ENCODE measurements around the gene BAIAP2L1. TPM values are rescaled to one million over a fixed set of nuclear protein-coding genes. Genes with fewer than 3 reads are reported as not detected.

Gene BAIAP2L1
- total RNA-seq, 1 donor from 2014 or later = 1.4 TPM

DNA sequence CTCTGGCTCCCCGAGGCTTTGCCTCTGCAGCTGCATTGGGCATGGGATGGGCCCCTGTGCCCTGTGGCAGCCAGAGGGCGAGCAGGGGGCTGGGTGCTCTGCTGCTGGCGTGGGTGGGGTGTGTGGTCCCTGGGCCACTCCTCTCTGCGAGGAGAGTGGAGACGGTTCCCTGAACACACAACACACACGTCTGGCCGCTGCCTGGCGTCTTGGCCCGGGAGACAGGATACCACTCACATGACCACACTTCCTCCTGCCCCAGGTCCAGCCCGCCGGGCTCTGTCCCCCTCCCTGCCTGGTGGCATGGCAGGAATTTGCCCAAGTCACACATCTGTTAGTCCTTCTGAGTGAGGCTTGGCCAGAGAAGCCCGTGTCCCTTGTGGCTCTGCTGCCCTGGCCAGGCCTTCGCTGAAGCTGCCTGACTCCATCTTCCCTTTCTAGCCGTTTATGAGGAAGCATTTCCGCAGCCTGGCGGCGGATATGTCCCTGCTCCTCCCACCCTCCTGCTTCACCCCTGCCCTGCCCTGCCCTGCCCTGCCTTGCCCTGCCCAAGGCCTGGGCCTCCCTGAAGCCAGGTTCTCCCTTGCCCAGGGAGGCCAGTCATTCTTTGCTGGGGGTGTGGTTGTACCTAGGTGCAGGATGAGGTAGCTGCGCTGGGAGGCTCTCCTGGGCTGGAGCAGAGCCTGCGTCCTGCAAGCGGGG lies 116.4 kb downstream of the BAIAP2L1 start:
- intact Hi-C loops (cut with micrococcal nuclease) = loop anchor here (5.0 to 10.0 kb wide), 2 partner anchors 120 to 593 kb away; partner anchors contain the start of genes BAIAP2L1 and TRRAP
- Mint-ChIP-seq H3K9me3 (no peaks in the 10 kb centered on the region), H3K36me3 (ENCODE audit: low read depth) (peaks cover 9% of the 10 kb centered on the region), H3K27me3 (no peaks in the 10 kb centered on the region), H3K4me1 (peaks cover 21% of the 10 kb centered on the region), H3K27ac (no peak overlapping the region), H3K4me3 (peak overlapping the region; percentile 37)
- no peak for DNase-seq

- peak overlapping the region; percentile 37 for H3K4me3 Mint-ChIP-seq
- no peak for DNase-seq
- no peak overlapping the region for H3K27ac Mint-ChIP-seq
- intact Hi-C loops (cut with micrococcal nuclease) = loop anchor here (5.0 to 10.0 kb wide), 2 partner anchors 121 to 593 kb away; partner anchors contain the start of genes BAIAP2L1 and TRRAP
- H3K9me3 Mint-ChIP-seq = no peaks in the 10 kb centered on the region
- H3K27me3 Mint-ChIP-seq = no peaks in the 10 kb centered on the region
- H3K4me1 Mint-ChIP-seq = peaks cover 21% of the 10 kb centered on the region
- H3K36me3 Mint-ChIP-seq (ENCODE audit: low read depth) = peaks cover 9% of the 10 kb centered on the region
Measured at GRCh38 chr7:98283887-98284222, 117.0 kb downstream of the BAIAP2L1 start.

DNA sequence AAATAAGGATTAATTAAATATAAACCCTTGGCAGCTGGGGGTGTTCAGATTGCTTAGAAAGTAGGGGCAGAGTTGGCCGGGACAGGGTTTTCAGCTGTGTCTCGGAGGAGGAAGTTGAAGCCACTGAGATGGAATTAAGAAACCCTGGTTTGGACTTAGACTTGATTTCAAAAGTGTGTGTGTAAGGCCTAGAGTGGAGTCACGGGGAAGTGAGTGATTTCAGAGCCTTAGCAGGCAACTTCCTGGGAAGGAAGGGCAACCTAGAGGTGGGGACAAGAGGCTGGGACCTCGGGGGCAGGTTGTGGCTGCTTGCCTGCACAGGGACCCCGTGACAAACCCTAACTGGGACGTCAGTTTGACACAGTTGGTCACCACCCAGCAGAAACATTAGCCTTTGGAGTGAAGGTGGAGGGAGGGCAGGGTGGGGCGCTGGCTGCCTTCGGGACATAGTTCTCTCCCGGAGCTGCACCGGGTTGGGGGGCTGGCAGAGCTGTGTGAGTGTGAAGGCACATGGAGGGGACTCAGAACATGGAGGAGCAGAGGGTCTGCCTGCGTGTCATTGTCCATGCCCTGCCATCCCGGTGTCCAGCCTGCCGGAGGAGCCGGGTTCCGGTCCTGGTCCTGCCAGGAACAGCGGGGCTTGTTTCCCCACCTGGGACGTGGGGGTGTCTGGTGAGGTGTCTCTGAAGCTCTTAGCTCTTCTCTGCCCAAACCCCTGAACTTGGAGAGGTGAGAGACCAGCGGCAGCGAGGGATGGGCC lies 117.6 kb downstream of the BAIAP2L1 start:
- Mint-ChIP-seq H3K27ac (peak overlapping the region; percentile 41), H3K27me3 (no peaks in the 10 kb centered on the region), H3K36me3 (ENCODE audit: low read depth) (peaks cover 9% of the 10 kb centered on the region), H3K4me1 (peaks cover 19% of the 10 kb centered on the region), H3K9me3 (no peaks in the 10 kb centered on the region), H3K4me3 (peak overlapping the region; percentile 87)
- intact Hi-C loops (cut with micrococcal nuclease) = loop anchor here (5.0 to 10.0 kb wide), 2 partner anchors 121 to 594 kb away; partner anchors contain the start of genes BAIAP2L1 and TRRAP
- no peak for DNase-seq

- H3K27me3 Mint-ChIP-seq = no peaks in the 10 kb centered on the region
- DNase-seq = no peak
- intact Hi-C loops (cut with micrococcal nuclease) = loop anchor here (5.0 to 10.0 kb wide), 2 partner anchors 122 to 595 kb away; partner anchors contain the start of genes BAIAP2L1 and TRRAP
- H3K9me3 Mint-ChIP-seq = no peaks in the 10 kb centered on the region
- peak overlapping the region; percentile 87 for H3K4me3 Mint-ChIP-seq
- peaks cover 9% of the 10 kb centered on the region for H3K36me3 Mint-ChIP-seq (ENCODE audit: low read depth)
- H3K4me1 Mint-ChIP-seq = peaks cover 19% of the 10 kb centered on the region
- H3K27ac Mint-ChIP-seq = peak overlapping the region; percentile 83
Measured at GRCh38 chr7:98282703-98283102, 118.2 kb downstream of the BAIAP2L1 start.

GRCh38 chr7:98281757-98282606 lies 118.9 kb downstream of the BAIAP2L1 start:
- H3K9me3 Mint-ChIP-seq = no peaks in the 10 kb centered on the region
- H3K4me3 Mint-ChIP-seq = peak overlapping the region; percentile 87
- peaks cover 9% of the 10 kb centered on the region for H3K36me3 Mint-ChIP-seq (ENCODE audit: low read depth)
- peak overlapping the region; percentile 83 for H3K27ac Mint-ChIP-seq
- intact Hi-C loops (cut with micrococcal nuclease) = loop anchor here (1.0 to 10.0 kb wide), 5 partner anchors 31 to 595 kb away; partner anchors contain the start of genes ASNS, BAIAP2L1 and TRRAP
- peaks cover 19% of the 10 kb centered on the region for H3K4me1 Mint-ChIP-seq
- no peaks in the 10 kb centered on the region for H3K27me3 Mint-ChIP-seq
- no peak for DNase-seq

GRCh38 chr7:98280791-98281756 lies 119.8 kb downstream of the BAIAP2L1 start, which contains the start of gene BRI3:
Gene BRI3, plus strand, starts transcription at chr7:98281686. Its CDS starts 110 bp downstream, at chr7:98281796.
- peaks cover 19% of the 10 kb centered on the region for H3K4me1 Mint-ChIP-seq
- no peaks in the 10 kb centered on the region for H3K27me3 Mint-ChIP-seq
- intact Hi-C loops (cut with micrococcal nuclease) = loop anchor here (1.0 to 10.0 kb wide), 5 partner anchors 30 to 596 kb away; partner anchors contain the start of genes ASNS, BAIAP2L1 and TRRAP
- peaks cover 8% of the 10 kb centered on the region for H3K36me3 Mint-ChIP-seq (ENCODE audit: low read depth)
- peak; percentile 94 for DNase-seq
- H3K9me3 Mint-ChIP-seq = no peaks in the 10 kb centered on the region
- H3K27ac Mint-ChIP-seq = peak within 1 kb of the TSS; percentile 83
- peak within 1 kb of the TSS; percentile 87 for H3K4me3 Mint-ChIP-seq

DNA sequence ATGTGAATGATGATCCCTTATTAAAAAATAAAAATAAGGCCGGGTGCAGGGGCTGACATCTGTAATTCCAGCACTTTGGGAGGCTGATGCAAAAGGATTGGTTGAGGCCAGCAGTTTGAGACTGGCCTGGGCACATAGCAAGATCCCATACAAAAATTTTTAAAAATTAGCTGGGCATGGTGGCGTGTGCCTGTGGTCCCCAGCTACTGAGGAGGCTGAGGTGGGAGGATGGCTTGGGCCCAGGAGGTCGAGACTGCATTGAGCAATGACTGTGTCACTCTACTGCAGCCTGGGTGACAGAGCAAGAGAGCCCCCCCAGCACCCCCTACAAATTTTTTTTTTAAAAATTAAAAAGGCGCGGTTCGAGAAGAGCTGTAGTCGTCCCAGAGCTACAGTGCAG lies 120.6 kb downstream of the BAIAP2L1 start:
- H3K27ac Mint-ChIP-seq = no peak overlapping the region
- H3K27me3 Mint-ChIP-seq = no peaks in the 10 kb centered on the region
- peak overlapping the region; percentile 84 for H3K4me3 Mint-ChIP-seq
- no peak for DNase-seq
- intact Hi-C loops (cut with micrococcal nuclease) = loop anchor here (2.0 to 10.0 kb wide), 3 partner anchors 77 to 597 kb away; partner anchors contain the start of genes BAIAP2L1 and TRRAP
- peaks cover 8% of the 10 kb centered on the region for H3K36me3 Mint-ChIP-seq (ENCODE audit: low read depth)
- H3K4me1 Mint-ChIP-seq = peaks cover 19% of the 10 kb centered on the region
- no peaks in the 10 kb centered on the region for H3K9me3 Mint-ChIP-seq

DNA sequence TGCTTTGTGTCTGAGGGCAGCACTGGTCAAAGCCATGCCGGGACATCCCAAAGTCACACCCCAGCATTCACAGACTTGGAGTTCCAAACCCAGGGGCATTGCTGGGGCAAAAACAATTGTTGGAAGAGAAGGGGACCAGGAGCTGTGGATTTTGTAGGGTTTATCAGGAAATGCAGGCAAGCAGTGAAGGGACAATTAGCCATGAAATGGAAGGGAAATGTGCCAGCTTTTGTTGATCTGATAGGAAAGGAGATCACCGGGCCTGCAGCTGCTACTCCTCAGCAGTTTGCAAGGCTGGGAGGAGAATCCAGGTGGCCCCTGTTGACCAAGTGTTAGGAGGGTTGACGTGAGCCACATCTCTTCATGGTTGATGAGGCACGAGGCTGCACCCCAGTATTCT lies 122.0 kb downstream of the BAIAP2L1 start:
- peaks cover 13% of the 10 kb centered on the region for H3K4me1 Mint-ChIP-seq
- intact Hi-C loops (cut with micrococcal nuclease) = no loop called here
- no peak overlapping the region for H3K27ac Mint-ChIP-seq
- no peak overlapping the region for H3K4me3 Mint-ChIP-seq
- H3K9me3 Mint-ChIP-seq = no peaks in the 10 kb centered on the region
- H3K36me3 Mint-ChIP-seq (ENCODE audit: low read depth) = peaks cover 6% of the 10 kb centered on the region
- DNase-seq = no peak
- no peaks in the 10 kb centered on the region for H3K27me3 Mint-ChIP-seq

- no peak for DNase-seq
- no peaks in the 10 kb centered on the region for H3K9me3 Mint-ChIP-seq
- no peaks in the 10 kb centered on the region for H3K27me3 Mint-ChIP-seq
- intact Hi-C loops (cut with micrococcal nuclease) = no loop called here
- no peak overlapping the region for H3K27ac Mint-ChIP-seq
- H3K4me1 Mint-ChIP-seq = peaks cover 14% of the 10 kb centered on the region
- H3K36me3 Mint-ChIP-seq (ENCODE audit: low read depth) = peaks cover 6% of the 10 kb centered on the region
- H3K4me3 Mint-ChIP-seq = no peak overlapping the region
Measured at GRCh38 chr7:98278408-98278807, 122.5 kb downstream of the BAIAP2L1 start.

GRCh38 chr7:98276241-98276761 lies 124.6 kb downstream of the BAIAP2L1 start:
- H3K27me3 Mint-ChIP-seq = no peaks in the 10 kb centered on the region
- H3K9me3 Mint-ChIP-seq = no peaks in the 10 kb centered on the region
- peaks cover 2% of the 10 kb centered on the region for H3K4me1 Mint-ChIP-seq
- no peak overlapping the region for H3K27ac Mint-ChIP-seq
- no peak for DNase-seq
- no peak overlapping the region for H3K4me3 Mint-ChIP-seq
- H3K36me3 Mint-ChIP-seq (ENCODE audit: low read depth) = no peaks in the 10 kb centered on the region
- intact Hi-C loops (cut with micrococcal nuclease) = no loop called here

- Mint-ChIP-seq H3K4me3 (no peak overlapping the region), H3K27me3 (no peaks in the 10 kb centered on the region), H3K4me1 (peaks cover 7% of the 10 kb centered on the region), H3K27ac (no peak overlapping the region), H3K9me3 (no peaks in the 10 kb centered on the region), H3K36me3 (ENCODE audit: low read depth) (peaks cover 14% of the 10 kb centered on the region)
- no peak for DNase-seq
- intact Hi-C loops (cut with micrococcal nuclease) = no loop called here
Measured at GRCh38 chr7:98267303-98267702, 133.6 kb downstream of the BAIAP2L1 start.

DNA sequence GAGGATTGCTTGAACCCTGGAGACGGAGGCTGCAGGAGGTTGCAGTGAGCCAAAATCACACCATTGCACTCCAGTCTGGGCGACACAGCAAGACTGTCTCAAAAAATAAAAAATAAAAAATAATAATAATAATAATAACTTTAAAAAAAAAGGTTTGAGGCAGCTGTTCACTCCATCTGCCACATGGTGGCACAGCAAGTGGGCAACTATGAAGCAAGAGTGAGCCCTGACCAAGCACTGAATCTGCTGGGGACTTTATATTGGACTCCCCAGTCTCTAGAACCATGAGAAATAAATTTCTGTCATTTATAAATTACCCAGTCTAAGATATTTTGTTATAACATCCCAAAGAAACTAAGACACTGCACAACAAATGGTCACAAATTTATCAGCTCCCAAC lies 134.1 kb downstream of the BAIAP2L1 start:
- Mint-ChIP-seq H3K4me3 (no peak overlapping the region), H3K27me3 (no peaks in the 10 kb centered on the region), H3K4me1 (peaks cover 7% of the 10 kb centered on the region), H3K9me3 (no peaks in the 10 kb centered on the region), H3K27ac (no peak overlapping the region), H3K36me3 (ENCODE audit: low read depth) (peaks cover 19% of the 10 kb centered on the region)
- intact Hi-C loops (cut with micrococcal nuclease) = no loop called here
- DNase-seq = no peak
